ENCODE results near the gene PDE1C. TPM values are rescaled to one million over a fixed set of nuclear protein-coding genes. Genes with fewer than 3 reads are reported as not detected.

Gene PDE1C
- total and polyA plus RNA-seq, 5 donors from 2014 or later: not detected

DNA sequence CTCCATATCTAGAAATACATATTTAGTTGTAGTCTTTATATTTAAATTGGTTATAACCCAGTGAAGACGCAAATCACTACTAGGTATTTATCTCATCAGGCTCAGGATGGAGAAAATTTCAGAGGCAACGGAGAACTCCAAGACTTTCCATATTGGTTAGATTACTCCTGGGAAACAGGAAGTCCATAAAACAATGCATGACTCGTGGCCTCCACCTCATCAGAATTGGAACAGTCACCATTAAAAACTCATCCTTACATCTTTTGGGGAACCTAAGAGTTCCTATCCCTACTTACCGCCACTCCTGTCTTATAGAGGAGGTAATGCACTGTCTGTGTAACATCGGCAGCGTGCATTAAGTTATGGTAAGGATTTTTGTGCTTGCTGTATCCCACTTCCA, 205.6 kb downstream of the PDE1C start:
- ATAC-seq (ENCODE audit: low read depth in 2 of 2) (no peak), DNase-seq (no peak)
- Histone ChIP-seq H3K4me3 (ENCODE audit: low read depth, low read length) (no peak overlapping the region), H3K9me3 (ENCODE audit: control insufficient read depth in 2 of 2, low read length in 2 of 2) (no peaks in the 10 kb centered on the region), H3K27me3 (ENCODE audit: control insufficient read depth, insufficient read depth, low read length) (no peaks in the 10 kb centered on the region), H3K27ac (ENCODE audit: insufficient read depth, low read length, poor library complexity, severe bottlenecking) (no peak overlapping the region), H3K4me1 (ENCODE audit: control insufficient read depth, insufficient read depth, low read length, poor library complexity, severe bottlenecking) (no peaks in the 10 kb centered on the region), H3K36me3 (ENCODE audit: control insufficient read depth, insufficient read depth, low read length) (no peaks in the 10 kb centered on the region)
- no peak overlapping the region for H3K4me3 Mint-ChIP-seq
- no peaks in the 10 kb centered on the region for H3K4me1 Mint-ChIP-seq
- no peaks in the 10 kb centered on the region for H3K36me3 Mint-ChIP-seq
- H3K27me3 Mint-ChIP-seq: no peaks in the 10 kb centered on the region
- no peak overlapping the region for H3K27ac Mint-ChIP-seq
- H3K9me3 Mint-ChIP-seq: peaks cover 0 to 17% (median 5%) of the 10 kb centered on the region in 7 donors

DNA sequence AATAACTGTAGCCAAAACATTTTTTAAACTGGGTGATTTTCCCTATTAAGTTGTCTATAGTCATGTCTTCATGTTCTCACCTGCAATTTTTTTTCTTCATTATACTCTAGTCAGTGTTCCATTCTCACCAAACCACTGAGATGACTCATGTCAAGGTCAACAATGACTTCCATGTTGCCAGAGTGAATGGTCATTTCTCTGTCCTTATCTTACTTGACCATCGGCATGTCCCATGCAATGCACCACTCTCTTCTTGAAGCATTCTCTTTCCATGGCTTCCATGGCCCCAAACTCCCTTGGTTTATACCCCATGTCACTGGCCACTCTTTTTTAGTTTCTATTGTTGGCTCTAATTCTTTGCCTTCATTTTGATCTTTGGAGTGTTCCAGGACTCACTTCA, 209.3 kb downstream of the PDE1C start:
- ATAC-seq (ENCODE audit: low read depth in 2 of 2) (no peak), DNase-seq (no peak)
- Mint-ChIP-seq H3K9me3 (peaks cover 0 to 5% (median 0%) of the 10 kb centered on the region in 7 donors), H3K4me1 (no peaks in the 10 kb centered on the region), H3K27ac (no peak overlapping the region), H3K27me3 (no peaks in the 10 kb centered on the region), H3K36me3 (no peaks in the 10 kb centered on the region), H3K4me3 (no peak overlapping the region)
- H3K27me3 ChIP-seq (ENCODE audit: control insufficient read depth, insufficient read depth, low read length): no peaks in the 10 kb centered on the region
- no peak overlapping the region for H3K4me3 ChIP-seq (ENCODE audit: low read depth, low read length)
- no peaks in the 10 kb centered on the region for H3K36me3 ChIP-seq (ENCODE audit: control insufficient read depth, insufficient read depth, low read length)
- no peaks in the 10 kb centered on the region for H3K9me3 ChIP-seq (ENCODE audit: control insufficient read depth in 2 of 2, low read length in 2 of 2)
- H3K4me1 ChIP-seq (ENCODE audit: control insufficient read depth, insufficient read depth, low read length, poor library complexity, severe bottlenecking): no peaks in the 10 kb centered on the region
- H3K27ac ChIP-seq (ENCODE audit: insufficient read depth, low read length, poor library complexity, severe bottlenecking): no peak overlapping the region

- ATAC-seq (ENCODE audit: low read depth in 2 of 2) (no peak), DNase-seq (no peak)
- H3K36me3 Mint-ChIP-seq: no peaks in the 10 kb centered on the region
Observed at GRCh38 chr7:31858055-31858454, 212.2 kb downstream of the PDE1C start.

GRCh38 chr7:31857172-31857571, 213.0 kb downstream of the PDE1C start:
- Histone ChIP-seq H3K4me1 (ENCODE audit: control insufficient read depth, insufficient read depth, low read length, poor library complexity, severe bottlenecking) (no peaks in the 10 kb centered on the region), H3K4me3 (ENCODE audit: low read depth, low read length) (no peak overlapping the region), H3K36me3 (ENCODE audit: control insufficient read depth, insufficient read depth, low read length) (no peaks in the 10 kb centered on the region), H3K27me3 (ENCODE audit: control insufficient read depth, insufficient read depth, low read length) (no peaks in the 10 kb centered on the region), H3K27ac (ENCODE audit: insufficient read depth, low read length, poor library complexity, severe bottlenecking) (no peak overlapping the region), H3K9me3 (ENCODE audit: control insufficient read depth in 2 of 2, low read length in 2 of 2) (no peaks in the 10 kb centered on the region)
- H3K36me3 Mint-ChIP-seq: no peaks in the 10 kb centered on the region
- no peaks in the 10 kb centered on the region for H3K27me3 Mint-ChIP-seq
- no peak overlapping the region for H3K27ac Mint-ChIP-seq
- no peak overlapping the region for H3K4me3 Mint-ChIP-seq
- no peak for ATAC-seq (ENCODE audit: low read depth in 2 of 2)
- no peaks in the 10 kb centered on the region for H3K4me1 Mint-ChIP-seq
- DNase-seq: no peak
- H3K9me3 Mint-ChIP-seq: peaks cover 0 to 8% (median 4%) of the 10 kb centered on the region in 7 donors

More at GRCh38 chr7:31858055-31858454, 212.2 kb downstream of the PDE1C start:
- Histone ChIP-seq H3K27ac (ENCODE audit: insufficient read depth, low read length, poor library complexity, severe bottlenecking) (no peak overlapping the region), H3K4me1 (ENCODE audit: control insufficient read depth, insufficient read depth, low read length, poor library complexity, severe bottlenecking) (no peaks in the 10 kb centered on the region), H3K36me3 (ENCODE audit: control insufficient read depth, insufficient read depth, low read length) (no peaks in the 10 kb centered on the region), H3K4me3 (ENCODE audit: low read depth, low read length) (no peak overlapping the region), H3K27me3 (ENCODE audit: control insufficient read depth, insufficient read depth, low read length) (no peaks in the 10 kb centered on the region), H3K9me3 (ENCODE audit: control insufficient read depth in 2 of 2, low read length in 2 of 2) (no peaks in the 10 kb centered on the region)
- H3K27ac Mint-ChIP-seq: no peak overlapping the region
- no peaks in the 10 kb centered on the region for H3K4me1 Mint-ChIP-seq
- H3K9me3 Mint-ChIP-seq: peaks cover 0 to 8% (median 4%) of the 10 kb centered on the region in 7 donors
- no peak overlapping the region for H3K4me3 Mint-ChIP-seq
- H3K27me3 Mint-ChIP-seq: no peaks in the 10 kb centered on the region

DNA sequence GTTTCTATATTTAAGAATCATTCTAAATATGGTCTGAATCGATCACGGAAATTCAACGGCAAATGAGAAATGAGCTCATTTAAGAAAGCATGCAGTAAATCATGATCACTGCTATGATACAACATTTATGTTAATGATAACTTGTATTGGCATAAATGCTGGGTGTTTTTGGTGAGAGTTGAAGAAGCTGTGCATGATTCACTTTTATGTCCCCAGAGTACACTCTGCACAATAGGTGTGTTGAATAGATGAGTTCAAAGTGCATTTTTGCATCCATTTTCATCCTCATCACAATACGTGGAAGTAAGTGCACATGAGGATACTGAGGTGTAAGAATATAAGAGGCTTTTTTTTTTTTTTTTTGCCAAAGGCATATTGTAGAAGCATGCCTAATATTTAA, 213.9 kb downstream of the PDE1C start:
- no peaks in the 10 kb centered on the region for H3K4me1 Mint-ChIP-seq
- Histone ChIP-seq H3K4me3 (ENCODE audit: low read depth, low read length) (no peak overlapping the region), H3K27me3 (ENCODE audit: control insufficient read depth, insufficient read depth, low read length) (no peaks in the 10 kb centered on the region), H3K4me1 (ENCODE audit: control insufficient read depth, insufficient read depth, low read length, poor library complexity, severe bottlenecking) (no peaks in the 10 kb centered on the region), H3K27ac (ENCODE audit: insufficient read depth, low read length, poor library complexity, severe bottlenecking) (no peak overlapping the region), H3K36me3 (ENCODE audit: control insufficient read depth, insufficient read depth, low read length) (no peaks in the 10 kb centered on the region), H3K9me3 (ENCODE audit: control insufficient read depth in 2 of 2, low read length in 2 of 2) (no peaks in the 10 kb centered on the region)
- peaks cover 0 to 8% (median 4%) of the 10 kb centered on the region in 7 donors for H3K9me3 Mint-ChIP-seq
- no peaks in the 10 kb centered on the region for H3K27me3 Mint-ChIP-seq
- no peak overlapping the region for H3K4me3 Mint-ChIP-seq
- ATAC-seq (ENCODE audit: low read depth in 2 of 2): no peak
- no peak overlapping the region for H3K27ac Mint-ChIP-seq
- DNase-seq: no peak
- no peaks in the 10 kb centered on the region for H3K36me3 Mint-ChIP-seq

DNA sequence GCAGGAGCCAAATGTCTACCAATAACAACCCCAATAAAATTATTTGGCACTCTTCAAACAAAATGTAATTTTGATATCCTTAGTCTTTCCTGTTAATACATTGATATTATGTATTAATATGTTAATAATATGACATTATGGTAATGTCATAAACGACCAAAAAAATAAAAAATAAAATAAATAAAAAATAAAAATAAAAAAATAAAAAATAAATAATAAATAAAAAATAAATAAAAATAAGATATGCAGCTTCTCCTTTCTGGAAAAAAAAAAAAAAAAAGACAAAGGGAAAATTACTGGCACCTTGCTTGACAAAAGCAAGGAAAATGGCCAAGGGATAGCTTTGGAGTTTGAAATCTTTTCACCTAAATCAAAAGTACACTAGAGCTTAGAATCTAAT, 214.7 kb downstream of the PDE1C start:
- DNase-seq (no peak), ATAC-seq (ENCODE audit: low read depth in 2 of 2) (no peak)
- Mint-ChIP-seq H3K27ac (no peak overlapping the region), H3K36me3 (no peaks in the 10 kb centered on the region), H3K27me3 (no peaks in the 10 kb centered on the region), H3K4me1 (no peaks in the 10 kb centered on the region), H3K4me3 (no peak overlapping the region), H3K9me3 (peaks cover 0 to 8% (median 4%) of the 10 kb centered on the region in 7 donors)
- Histone ChIP-seq H3K9me3 (ENCODE audit: control insufficient read depth in 2 of 2, low read length in 2 of 2) (no peaks in the 10 kb centered on the region), H3K36me3 (ENCODE audit: control insufficient read depth, insufficient read depth, low read length) (no peaks in the 10 kb centered on the region), H3K27ac (ENCODE audit: insufficient read depth, low read length, poor library complexity, severe bottlenecking) (no peak overlapping the region), H3K27me3 (ENCODE audit: control insufficient read depth, insufficient read depth, low read length) (no peaks in the 10 kb centered on the region), H3K4me1 (ENCODE audit: control insufficient read depth, insufficient read depth, low read length, poor library complexity, severe bottlenecking) (no peaks in the 10 kb centered on the region), H3K4me3 (ENCODE audit: low read depth, low read length) (no peak overlapping the region)

GRCh38 chr7:31853380-31853779, 216.8 kb downstream of the PDE1C start:
- ATAC-seq (ENCODE audit: low read depth in 2 of 2): no peak

GRCh38 chr7:31852462-31852861, 217.7 kb downstream of the PDE1C start:
- ATAC-seq (ENCODE audit: low read depth in 2 of 2): no peak
- H3K4me1 Mint-ChIP-seq: no peaks in the 10 kb centered on the region
- H3K4me3 Mint-ChIP-seq: peak overlapping the region in 1 of 4 donors; percentile 81

More at GRCh38 chr7:31853380-31853779, 216.8 kb downstream of the PDE1C start:
- Histone ChIP-seq H3K27ac (ENCODE audit: insufficient read depth, low read length, poor library complexity, severe bottlenecking) (no peak overlapping the region), H3K4me3 (ENCODE audit: low read depth, low read length) (no peak overlapping the region), H3K36me3 (ENCODE audit: control insufficient read depth, insufficient read depth, low read length) (no peaks in the 10 kb centered on the region), H3K27me3 (ENCODE audit: control insufficient read depth, insufficient read depth, low read length) (no peaks in the 10 kb centered on the region), H3K4me1 (ENCODE audit: control insufficient read depth, insufficient read depth, low read length, poor library complexity, severe bottlenecking) (no peaks in the 10 kb centered on the region), H3K9me3 (ENCODE audit: control insufficient read depth in 2 of 2, low read length in 2 of 2) (no peaks in the 10 kb centered on the region)
- peak overlapping the region in 1 of 4 donors; percentile 56 for H3K4me3 Mint-ChIP-seq
- H3K36me3 Mint-ChIP-seq: no peaks in the 10 kb centered on the region
- no peak overlapping the region for H3K27ac Mint-ChIP-seq
- H3K9me3 Mint-ChIP-seq: peaks cover 0 to 8% (median 5%) of the 10 kb centered on the region in 7 donors
- no peaks in the 10 kb centered on the region for H3K4me1 Mint-ChIP-seq
- H3K27me3 Mint-ChIP-seq: no peaks in the 10 kb centered on the region
- no peak for DNase-seq

More at GRCh38 chr7:31852462-31852861, 217.7 kb downstream of the PDE1C start:
- Mint-ChIP-seq H3K9me3 (peaks cover 0 to 8% (median 5%) of the 10 kb centered on the region in 7 donors), H3K36me3 (no peaks in the 10 kb centered on the region), H3K27ac (no peak overlapping the region), H3K27me3 (no peaks in the 10 kb centered on the region)
- Histone ChIP-seq H3K4me1 (ENCODE audit: control insufficient read depth, insufficient read depth, low read length, poor library complexity, severe bottlenecking) (no peaks in the 10 kb centered on the region), H3K27ac (ENCODE audit: insufficient read depth, low read length, poor library complexity, severe bottlenecking) (no peak overlapping the region), H3K27me3 (ENCODE audit: control insufficient read depth, insufficient read depth, low read length) (no peaks in the 10 kb centered on the region), H3K9me3 (ENCODE audit: control insufficient read depth in 2 of 2, low read length in 2 of 2) (no peaks in the 10 kb centered on the region), H3K36me3 (ENCODE audit: control insufficient read depth, insufficient read depth, low read length) (no peaks in the 10 kb centered on the region), H3K4me3 (ENCODE audit: low read depth, low read length) (no peak overlapping the region)
- no peak for DNase-seq

Measured in CD4-positive, CD25-positive, alpha-beta regulatory T cell (primary cell).